HG03520 (cell line): ENCODE measurements around the gene PGLYRP2.
"Not testable (repeated sequence)": the region's sequence is repeated elsewhere in the genome, so short reads cannot be mapped to it uniquely, and the experiment has no call there.

Source experiments
- ATAC-seq: cut with Tn5 transposase; IDR thresholded peaks from one replicate; pipeline ENCODE4 v1.9.1; 2021; ENCODE audit warnings: mild to moderate bottlenecking, moderate library complexity; ENCODE audit not compliant: unreplicated experiment

PGLYRP2 gene

DNA sequence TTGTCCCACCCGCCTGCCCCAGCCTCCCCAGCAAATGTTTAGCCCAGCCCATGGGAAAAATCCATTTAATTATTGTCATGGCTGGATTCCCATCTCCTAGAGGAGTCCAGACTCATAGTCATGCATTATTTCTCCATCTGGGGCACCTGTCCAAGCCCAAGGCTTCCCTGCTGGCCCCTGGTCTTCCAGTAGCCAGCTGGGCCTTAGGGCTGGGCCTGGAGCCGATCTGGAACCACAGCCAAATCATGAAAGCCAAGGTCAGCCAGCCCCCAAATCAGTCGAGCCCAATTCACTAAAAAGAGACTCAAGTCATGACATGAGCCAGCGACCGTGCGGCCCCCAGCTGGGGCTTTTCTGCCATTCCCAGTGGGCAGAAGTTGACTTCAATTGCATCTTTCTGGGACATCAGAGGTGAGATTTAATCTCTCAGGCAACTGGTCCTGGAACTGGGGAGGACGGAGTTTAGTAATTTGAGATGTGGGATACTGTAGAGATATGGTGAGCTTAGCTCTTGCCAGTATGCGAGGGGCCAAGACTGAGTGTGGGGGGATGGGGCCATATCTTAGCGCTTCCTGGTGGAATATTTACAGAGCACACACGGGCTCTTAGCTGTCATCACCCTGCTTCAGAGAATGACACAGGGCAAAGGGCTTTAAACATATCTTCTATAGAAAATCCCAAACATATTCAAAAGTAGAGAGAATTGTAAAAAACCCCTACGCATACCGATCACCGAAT lies 9.4 kb upstream of the PGLYRP2 start:
- no peak for ATAC-seq

DNA sequence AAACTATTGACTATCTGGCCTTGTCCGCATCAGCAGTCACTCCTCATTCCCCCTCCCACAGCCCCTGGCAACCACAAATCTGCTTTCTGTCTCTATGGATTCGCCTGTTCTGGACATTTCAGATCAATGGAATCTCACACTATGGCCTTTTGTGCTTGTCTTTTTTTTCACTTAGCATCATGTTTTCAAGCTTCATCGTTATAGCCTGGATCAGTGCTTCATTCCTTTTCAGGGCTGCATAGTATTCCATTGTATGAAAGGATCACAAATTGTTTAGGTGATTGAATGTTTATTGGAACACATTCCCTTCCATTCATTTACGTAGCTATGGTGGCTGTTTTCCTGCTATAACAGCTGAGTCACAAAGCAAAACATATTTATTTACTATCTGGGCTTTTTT lies 7.7 kb upstream of the PGLYRP2 start:
- no peak for ATAC-seq

DNA sequence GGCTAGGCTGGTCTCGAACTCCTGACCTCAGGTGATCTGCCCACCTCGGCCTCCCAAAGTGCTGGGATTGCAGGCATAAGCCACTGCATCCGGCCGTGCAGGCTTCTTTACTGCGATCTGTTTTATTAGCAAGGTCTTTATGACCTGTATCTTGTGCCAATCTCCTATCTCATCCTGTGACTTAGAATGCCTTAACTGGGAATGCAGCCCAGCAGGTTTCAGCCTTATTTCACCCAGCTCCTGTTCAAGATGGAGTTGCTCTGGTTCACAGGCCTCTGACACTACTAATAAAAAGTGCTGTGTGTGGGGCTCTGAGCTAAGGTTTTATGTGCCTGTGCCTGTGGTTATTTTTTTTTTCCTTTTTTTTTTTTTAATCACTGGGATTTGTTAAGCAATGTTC lies 6.5 kb upstream of the PGLYRP2 start:
- ATAC-seq, result not testable (repeated sequence)

DNA sequence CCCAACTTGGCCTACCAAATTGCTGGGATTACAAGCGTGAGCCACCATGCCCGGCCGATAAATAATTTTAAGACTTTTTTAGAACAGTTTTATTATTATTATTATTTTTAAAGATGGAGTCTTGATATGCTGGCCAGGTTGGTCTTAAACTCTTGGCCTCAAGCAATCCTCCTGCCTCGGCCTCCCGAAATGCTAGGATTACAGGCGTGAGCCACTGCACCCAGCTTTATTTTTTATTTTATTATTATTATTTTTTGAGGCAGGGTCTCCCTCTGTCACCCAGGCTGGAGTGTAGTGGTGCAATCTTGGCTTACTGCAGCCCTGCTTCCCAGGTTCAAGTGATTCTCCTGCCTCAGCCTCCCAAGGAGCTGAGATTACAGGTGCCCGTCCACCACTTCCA lies 1.7 kb upstream of the PGLYRP2 start:
- not testable (repeated sequence) for ATAC-seq

DNA sequence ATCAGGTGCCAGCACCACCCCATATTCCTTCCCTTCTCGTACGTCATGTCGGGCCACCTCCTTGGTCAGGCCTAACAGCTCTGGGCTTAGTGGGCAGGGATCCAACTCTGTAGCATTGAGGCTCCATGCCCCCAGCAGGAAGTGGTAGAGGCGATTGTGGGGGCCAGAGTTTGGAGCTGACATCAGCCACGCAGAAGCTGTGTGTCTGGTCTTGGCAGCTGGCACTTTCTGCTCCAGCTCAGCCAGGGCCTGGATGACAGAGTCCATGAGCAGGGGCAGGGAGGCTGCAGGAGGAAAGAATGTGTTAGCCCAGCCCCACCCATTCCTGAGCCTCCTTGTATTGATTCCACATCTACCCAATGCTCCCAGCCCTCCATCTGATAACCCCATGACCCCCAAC lies 3.0 kb downstream of the PGLYRP2 start:
- no peak for ATAC-seq

DNA sequence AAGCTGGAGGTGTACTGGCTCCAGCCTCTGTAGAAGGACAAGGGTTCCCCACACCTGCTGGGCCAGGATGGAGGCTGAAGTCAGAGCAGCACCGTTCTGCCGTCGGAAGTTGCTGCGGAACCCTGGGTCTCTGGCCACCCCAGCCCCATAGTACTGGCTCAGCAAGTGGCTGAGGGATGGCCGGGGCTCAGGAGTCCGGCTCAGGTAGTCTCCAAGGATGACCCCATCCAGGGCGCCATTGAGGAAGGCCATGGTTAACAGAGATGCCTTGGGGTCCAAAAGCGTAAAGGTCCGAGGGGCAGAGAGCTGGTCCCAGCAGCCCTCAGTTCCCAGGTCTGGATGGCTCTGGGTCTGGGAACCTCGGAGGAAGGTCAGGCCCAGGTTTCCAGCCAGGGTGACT lies 3.7 kb downstream of the PGLYRP2 start:
- ATAC-seq, result no peak

DNA sequence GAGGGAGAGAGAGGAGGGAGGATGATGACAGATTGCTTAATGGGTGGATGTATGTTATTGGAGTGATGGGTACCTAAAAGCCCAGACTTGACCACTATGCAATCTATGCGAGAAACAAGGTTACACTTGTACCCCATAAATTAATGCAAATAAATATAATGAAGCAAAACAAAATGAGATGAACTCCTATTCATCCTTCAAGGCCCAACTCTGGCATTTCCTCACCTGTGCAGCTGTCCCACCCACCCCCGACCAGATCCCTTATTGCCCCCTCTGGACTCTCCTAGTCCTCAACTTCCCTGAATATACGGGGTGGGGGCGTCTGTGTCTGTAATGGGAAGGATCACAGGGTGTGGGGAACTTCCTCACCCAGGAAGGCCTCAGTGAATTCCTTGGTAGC lies 4.1 kb downstream of the PGLYRP2 start:
- ATAC-seq, result no peak

DNA sequence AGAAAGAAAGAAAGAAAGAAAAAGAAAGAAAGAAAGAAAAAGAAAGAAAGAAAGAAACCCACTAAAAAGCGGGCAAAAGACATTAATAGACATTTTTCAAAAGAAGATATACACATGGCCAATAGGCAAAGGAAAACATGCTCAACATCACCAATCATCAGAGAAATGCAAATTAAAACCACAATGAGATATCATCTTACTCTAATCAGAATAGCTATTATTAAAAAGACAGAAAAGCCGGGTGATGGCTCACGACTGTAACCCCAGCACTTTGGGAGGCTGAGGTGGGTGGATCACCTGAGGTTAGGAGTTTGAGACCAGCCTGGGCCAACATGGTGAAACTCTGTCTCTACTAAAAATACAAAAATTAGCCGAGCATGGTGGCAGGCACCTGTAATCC lies 5.5 kb downstream of the PGLYRP2 start:
- ATAC-seq, result not testable (repeated sequence)

DNA sequence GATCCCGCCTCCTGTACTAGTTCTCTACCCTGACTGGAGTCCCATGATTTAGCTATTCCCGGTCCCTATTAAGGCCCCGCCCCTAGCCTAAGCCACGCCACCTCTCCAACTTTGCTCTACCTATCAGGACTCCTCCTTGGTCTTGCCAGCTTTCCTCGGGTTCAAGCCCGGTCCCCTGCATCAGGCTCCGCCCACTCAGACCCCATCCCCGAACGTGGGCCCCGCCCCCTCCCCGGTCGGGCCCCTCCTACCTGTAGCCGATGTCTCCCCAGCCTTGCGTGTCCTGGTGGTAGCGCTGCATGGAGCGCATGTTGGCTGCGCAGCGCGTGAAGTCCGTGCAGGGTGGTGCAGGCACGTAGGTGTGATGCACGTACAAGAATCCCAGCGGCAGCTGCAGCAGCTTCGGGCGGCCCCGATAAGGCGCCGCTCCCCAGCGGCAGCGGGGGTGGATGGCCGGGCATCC lies 7.6 kb downstream of the PGLYRP2 start:
- no peak for ATAC-seq

DNA sequence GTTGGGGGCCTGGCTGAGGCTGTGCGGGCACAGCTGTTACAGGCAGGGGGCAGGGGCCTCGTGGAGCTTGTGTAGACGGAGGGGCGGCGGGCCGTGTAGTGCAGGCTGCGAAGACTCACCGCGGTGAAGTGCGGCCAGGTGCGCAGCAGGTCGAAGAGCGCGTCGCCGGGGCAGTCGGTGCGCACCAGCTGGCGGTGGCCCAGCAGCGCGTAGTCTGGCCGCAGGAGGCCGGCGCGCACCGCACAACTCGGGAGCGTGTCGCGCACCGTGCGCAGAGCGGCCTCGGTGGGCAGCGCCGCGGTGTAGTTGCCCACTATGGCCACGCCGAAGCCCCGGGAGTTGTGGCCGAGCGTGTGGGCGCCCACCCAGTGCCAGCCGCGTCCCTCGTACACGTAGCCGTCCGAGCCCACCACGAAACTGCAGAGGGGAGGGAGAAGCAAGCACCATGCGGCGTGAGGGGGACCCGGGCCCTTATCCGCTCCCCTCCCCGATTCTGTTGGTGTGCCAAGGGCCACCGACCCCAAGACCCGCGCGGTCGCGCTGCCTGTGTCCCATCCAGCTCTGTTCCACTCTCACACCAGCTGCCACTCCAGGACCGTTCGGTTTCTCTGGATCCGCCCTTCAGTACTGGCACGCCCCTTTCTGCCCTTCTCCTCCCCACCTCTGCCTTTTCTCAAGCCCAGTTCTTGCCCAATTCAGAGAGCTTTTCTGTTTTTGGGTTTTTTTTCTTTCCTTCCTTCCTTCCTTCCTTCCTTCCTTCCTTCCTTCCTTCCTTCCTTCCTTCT lies 9.6 kb downstream of the PGLYRP2 start:
- no peak for ATAC-seq

DNA sequence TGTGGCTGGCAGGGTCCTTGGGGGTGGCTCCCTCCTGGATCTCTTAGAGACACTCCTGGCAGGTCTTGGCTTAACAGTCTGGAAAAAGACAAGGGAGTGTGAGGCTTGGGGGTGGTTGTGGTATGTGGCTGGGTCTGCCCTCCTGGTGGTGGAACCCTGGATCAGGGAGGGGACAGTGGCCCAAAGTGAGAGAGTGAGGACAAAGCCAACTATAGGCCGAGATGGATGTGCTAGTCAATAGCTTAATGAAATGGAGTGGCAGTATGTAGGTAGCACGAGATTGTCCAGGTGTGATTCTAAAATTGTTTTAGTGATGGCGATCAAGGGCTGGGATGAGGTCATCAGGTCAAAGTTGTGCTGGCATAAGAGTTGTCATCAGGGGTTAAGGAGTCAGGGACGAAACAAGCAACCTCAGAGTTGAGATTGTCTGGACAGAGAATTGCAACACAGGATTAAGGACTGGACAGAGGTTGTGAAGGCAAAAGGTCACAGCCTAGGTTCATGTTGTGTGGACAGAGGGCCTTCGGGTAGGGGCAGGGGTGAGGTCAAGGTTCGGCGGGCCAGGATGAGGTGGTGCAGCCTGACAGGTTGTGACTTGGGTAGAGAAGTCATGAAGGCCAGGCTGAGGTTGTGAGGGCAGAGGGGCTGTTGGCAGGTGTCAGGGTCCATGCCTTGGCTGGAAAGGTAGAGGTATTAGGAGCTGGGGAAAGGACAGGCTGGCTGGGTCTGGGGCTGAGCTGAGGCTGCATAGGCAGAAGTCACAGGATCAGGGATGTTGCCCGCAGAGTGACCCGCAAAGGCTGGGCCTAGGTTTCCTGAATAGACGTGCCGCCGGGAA lies 10.4 kb downstream of the PGLYRP2 start:
- ATAC-seq, result no peak

DNA sequence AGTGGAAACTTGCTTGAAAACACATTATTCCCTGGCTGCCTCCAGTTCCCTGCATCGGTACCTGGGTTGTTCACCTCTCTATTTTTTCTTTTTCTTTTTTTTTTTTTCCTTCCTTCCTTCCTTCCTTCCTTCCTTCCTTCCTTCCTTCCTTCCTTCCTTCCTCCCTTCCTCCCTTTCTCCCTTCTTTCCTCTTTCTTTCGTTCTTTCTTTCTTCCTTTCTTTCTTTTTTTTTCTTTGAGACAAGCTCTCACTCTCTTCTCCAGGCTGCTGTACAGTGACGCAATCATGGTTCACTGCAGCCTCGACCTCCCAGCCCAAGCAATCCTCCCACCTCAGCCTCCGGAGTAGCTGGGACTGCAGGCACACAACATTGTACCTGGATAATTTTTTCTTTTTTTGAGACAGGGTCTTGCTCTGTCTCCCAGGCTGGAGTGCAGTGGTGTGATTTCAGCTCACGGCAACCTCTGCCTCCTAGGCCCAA lies 11.5 kb downstream of the PGLYRP2 start:
- ATAC-seq, result no peak

DNA sequence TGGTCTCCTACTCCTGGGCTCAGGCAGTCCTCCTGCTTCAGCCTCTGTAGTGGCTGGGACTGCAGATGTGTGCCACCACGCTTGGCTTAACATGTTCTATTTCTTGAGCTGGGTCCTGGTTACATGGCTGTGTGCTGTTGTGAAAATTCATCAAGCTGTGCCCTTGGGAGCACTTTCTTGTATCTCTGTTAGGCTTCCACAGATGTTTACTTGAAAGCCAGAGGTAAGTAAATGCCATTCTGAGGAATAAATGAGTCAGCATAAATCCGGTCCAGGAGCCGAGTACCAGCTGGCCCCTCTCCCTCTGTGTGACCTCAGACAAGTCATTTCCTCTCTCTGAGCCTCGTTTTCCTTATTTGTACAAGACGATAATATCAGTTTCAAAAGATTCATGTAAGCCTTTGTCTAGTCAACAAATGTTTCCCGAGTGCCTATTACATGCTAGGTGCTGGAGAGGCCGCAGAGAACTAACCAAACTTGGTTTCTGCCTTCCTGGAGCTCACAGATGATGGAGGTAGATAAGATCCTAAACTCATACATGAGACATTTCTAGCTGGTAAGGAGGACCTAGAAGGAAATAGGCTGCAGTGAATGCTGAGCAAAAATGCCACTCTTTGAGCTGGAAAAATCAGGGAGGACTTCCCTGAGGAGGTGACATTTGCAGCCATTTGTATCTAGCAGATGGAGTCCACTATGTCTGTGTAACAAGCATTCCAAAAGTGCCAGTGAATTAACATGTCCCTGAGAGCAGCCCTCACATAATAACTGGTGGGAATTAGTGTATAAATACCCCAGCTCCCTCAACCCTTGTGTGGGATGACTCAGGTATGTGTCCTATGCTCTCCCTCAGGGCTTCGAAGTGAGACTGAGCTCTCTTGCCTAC lies 12.2 kb downstream of the PGLYRP2 start:
- ATAC-seq, result no peak

DNA sequence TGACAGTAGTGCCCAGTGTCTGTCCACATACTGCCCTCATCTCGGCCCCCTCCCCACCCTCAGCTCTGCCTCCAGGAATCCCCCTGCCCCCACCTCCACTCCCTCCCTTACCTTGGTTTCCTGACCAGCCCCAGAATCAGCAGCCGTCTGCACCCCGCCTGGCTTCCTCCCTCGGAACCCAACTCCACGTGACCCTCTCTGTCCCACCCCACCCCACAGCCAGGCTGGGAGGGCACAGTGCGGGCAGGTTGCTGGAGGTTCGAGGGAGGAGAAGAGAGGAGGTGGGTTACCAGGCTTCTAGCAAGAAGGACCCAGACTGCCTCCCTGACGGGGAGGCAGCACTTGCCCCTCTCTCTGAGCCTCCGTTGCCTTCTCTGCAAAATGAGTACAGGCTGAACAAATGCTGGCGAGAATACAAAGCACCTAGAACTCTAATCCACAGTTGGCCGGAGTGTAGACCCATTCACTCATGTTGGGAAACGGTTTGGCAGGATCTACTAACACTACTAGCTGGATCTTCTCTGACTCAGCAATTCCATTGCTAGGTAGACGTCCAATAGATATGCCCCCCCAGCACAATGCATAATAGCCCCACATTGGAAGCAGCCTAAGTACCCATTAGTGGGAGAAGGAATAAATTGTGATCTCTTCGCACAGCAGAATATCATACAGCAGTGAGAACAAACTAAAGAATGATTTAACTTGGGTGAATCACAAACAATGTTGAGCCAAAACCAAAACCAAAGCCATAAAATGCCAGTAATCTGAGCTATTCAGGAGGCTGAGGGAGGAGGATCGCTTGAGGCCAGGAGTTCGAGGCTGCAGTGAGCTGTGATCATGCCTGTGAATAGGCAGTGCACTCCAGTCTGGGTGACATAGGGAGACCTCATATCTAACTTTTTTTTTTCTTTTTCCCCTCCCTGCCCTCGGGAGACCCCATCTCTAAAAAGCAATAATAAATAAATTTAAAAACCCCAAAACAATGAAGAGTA lies 14.6 kb downstream of the PGLYRP2 start, which contains the start of gene RASAL3:
TSS of gene RASAL3 (minus strand) at position 151 of the 992 bp plus-strand sequence. CDS start 186 bp downstream, outside the sequence.
- no peak for ATAC-seq

DNA sequence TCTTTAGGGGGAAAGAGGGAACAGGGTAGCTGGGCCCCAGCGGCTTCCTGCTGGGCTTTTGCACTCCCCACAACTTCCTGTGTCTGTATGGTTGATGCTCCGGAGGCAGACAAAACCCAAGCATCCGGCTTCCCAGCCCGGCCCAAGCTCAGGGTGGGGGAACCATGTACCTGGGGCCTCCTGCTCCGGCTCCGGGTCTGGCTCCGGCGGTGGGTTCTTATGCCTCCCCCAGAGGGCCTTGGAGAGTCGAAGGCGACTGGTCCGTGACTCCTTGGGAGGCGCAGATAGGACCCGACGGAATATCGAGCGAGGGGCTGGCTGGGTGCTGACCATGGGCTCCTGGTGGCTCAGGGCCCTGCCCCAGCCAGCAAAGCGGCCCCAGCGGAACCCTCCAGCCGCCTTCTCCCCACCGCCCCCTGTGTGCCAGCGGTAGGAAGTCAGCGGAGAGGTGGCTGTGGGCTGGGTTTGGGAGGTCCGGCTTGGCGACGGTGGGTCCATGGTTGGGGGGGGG lies 15.4 kb downstream of the PGLYRP2 start:
- ATAC-seq, result no peak

DNA sequence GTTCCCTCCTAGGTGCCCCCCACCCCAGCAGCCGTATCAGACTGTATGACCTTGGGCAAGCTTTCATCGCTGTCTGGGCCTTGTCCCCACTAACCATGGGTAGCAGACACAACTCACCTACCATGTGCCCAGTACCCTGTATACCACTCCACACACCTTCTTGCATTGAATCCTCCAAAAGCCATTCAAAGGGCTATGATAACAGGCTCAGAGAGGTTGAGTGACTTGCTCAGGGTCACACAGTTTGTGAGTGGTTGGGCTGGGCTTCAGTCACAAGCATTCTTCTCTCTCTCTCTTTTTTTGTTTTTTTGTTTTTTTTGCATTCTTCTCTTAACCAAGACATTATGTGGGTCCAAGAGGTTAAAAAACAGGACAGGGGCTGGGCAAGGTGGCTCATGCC lies 17.6 kb downstream of the PGLYRP2 start:
- ATAC-seq, result no peak

DNA sequence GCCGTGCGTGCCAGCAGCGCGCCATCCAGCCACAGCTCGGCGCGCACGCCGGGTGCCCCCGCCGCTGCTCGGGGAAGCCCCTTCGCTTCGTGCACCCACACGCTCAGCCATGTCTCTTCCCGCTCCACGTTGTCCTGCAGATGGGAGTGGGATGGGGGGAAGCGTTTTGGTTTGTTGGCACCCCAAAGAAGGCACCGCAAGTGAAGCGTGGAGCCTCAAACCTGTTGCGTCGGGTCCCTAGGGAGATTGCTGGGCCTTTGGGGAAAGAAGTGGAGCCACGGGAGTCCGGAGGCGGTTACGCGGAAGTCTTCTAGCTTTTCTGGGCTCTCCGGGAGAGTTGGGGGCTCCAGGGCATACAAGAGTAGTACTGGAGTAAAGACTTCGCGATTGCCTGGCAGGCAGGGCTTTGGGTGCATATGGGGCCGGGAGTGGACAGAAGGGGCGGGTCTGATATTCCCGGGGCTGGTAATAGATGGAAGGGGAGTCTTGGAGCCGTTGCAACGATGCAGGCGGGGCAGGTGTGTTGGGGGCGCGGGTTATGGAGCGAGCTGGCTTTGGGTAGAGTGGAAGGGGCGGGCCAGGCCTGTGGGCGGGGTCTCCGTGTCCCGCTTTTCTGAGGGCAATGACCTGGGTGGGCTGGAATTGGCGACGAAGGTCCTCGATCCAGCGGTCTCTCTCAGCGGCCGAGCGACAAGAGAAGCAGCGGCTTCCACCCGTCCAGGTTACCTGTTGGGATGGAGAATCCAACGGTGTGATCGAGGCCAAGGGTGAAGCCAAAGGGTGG lies 21.4 kb downstream of the PGLYRP2 start:
- ATAC-seq, result no peak
